Stimulated activated CD8-positive, alpha-beta memory T cell treated with anti-CD3 and anti-CD28 coated beads, Interleukin-7, amount 100 ng/mL, for 48 hours (primary cell): ENCODE data around the gene ATG4B.

ENCODE experiments used
- DNase-seq, 2 donors: peaks; one replicate each; pipeline ENCODE4 v3.0.0-alpha.2; 2020; ENCODE audit warnings: low read depth in 1 of 2; ENCODE audit errors: extremely low read depth in 1 of 2

The ATG4B gene

GRCh38 chr2:241680827-241681599, 43.5 kb downstream of the ATG4B start:
- no peak for DNase-seq

- DNase-seq = no peak
Observed at GRCh38 chr2:241686324-241686649, 48.8 kb downstream of the ATG4B start.

- peak; percentile 91 to 95 for DNase-seq
Observed at GRCh38 chr2:241686650-241687425, 49.3 kb downstream of the ATG4B start, which contains the start of gene DTYMK. TSS of gene DTYMK (minus strand) at chr2:241686815. CDS start at chr2:241686783, 32 bp downstream.

- DNase-seq = no peak
Observed at GRCh38 chr2:241689306-241689705, 51.8 kb downstream of the ATG4B start.

- DNase-seq = no peak
Observed at GRCh38 chr2:241690202-241690717, 52.8 kb downstream of the ATG4B start.

- no peak for DNase-seq
Observed at GRCh38 chr2:241692448-241692847, 55.0 kb downstream of the ATG4B start.

- DNase-seq = no peak
Observed at GRCh38 chr2:241695651-241696050, 58.2 kb downstream of the ATG4B start.

- no peak for DNase-seq
Observed at GRCh38 chr2:241701149-241701398, 63.6 kb downstream of the ATG4B start.

- peak; percentile 89 to 91 for DNase-seq
Observed at GRCh38 chr2:241701399-241702154, 64.1 kb downstream of the ATG4B start, which contains the start of gene ING5. TSS of gene ING5 (plus strand) at chr2:241702039. CDS start at chr2:241702066, 27 bp downstream.

- DNase-seq = peak; percentile 80 to 87
Observed at GRCh38 chr2:241702155-241703031, 64.9 kb downstream of the ATG4B start.

- no peak for DNase-seq
Observed at GRCh38 chr2:241703032-241703604, 65.6 kb downstream of the ATG4B start.

- no peak for DNase-seq
Observed at GRCh38 chr2:241706537-241706936, 69.0 kb downstream of the ATG4B start.

- no peak for DNase-seq
Observed at GRCh38 chr2:241708879-241709278, 71.4 kb downstream of the ATG4B start.

GRCh38 chr2:241719093-241719492, 81.6 kb downstream of the ATG4B start:
- DNase-seq = no peak

GRCh38 chr2:241720099-241720498, 82.6 kb downstream of the ATG4B start:
- no peak for DNase-seq

GRCh38 chr2:241720560-241720959, 83.1 kb downstream of the ATG4B start:
- DNase-seq = no peak

- no peak for DNase-seq
Observed at GRCh38 chr2:241721852-241722251, 84.4 kb downstream of the ATG4B start.

GRCh38 chr2:241722896-241723454, 85.5 kb downstream of the ATG4B start:
- DNase-seq = no peak
